Sigmoid colon (tissue), 4 donors: ENCODE results near the gene SAMD4A.

Source experiments
- CTCF ChIP-seq, 4 experiments: fragments of 450-650 bp in 3 of 4; fragments of 200-600 bp in 1 of 4; IDR thresholded peaks; one replicate each; pipeline ENCODE4 v1.5.1; 2016 to 2019; ENCODE audit warnings: antibody characterized with exemption in 4 of 4, mild to moderate bottlenecking in 3 of 4, moderate library complexity in 2 of 4
- EP300 ChIP-seq, 4 donors: sonication (generic); formaldehyde crosslinking; IDR thresholded peaks; one replicate each; pipeline ENCODE4 v1.6.1; 2017; ENCODE audit warnings: antibody characterized with exemption in 4 of 4
- POLR2A ChIP-seq, 2 donors: fragments of 450-650 bp; IDR thresholded peaks; one replicate each; pipeline ENCODE4 v1.6.1; 2016; ENCODE audit warnings: antibody characterized with exemption in 2 of 2, mild to moderate bottlenecking in 2 of 2, moderate library complexity in 2 of 2
- POLR2AphosphoS5 ChIP-seq, 4 donors: sonication (generic); formaldehyde crosslinking; IDR thresholded peaks; one replicate each; pipeline ENCODE4 v1.6.1; 2017; ENCODE audit warnings: antibody characterized with exemption in 4 of 4

DNA sequence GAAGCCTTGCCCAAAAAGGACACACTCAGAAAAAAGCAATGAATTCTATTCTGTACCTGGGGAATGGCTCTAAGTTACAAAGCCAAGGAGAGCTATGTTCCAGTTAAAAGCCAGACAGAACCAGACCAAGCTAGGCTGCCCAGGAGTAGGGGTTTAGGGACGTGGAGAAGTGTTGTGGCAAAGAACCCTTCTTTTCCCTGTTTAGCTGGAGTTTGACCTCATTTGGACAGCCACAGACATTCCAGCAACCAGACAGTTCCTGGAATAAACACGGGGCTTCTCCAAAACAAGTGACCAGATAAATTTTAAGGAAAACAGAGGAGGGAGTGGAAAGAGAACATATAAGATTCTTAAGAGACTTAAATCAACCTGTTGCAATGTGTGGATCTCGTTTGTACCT, 273.4 kb downstream of the SAMD4A start:
- TF ChIP-seq CTCF (IDR thresholded peaks at IDR 0.05) (no peak), POLR2A (IDR thresholded peaks at IDR 0.05) (no peak), EP300 (IDR thresholded peaks at IDR 0.05) (no peak), POLR2AphosphoS5 (IDR thresholded peaks at IDR 0.05) (no peak)
